IMR-90 (cell line): ENCODE measurements around the gene LILRA6.
"Not testable (repeated sequence)": the region's sequence is repeated elsewhere in the genome, so short reads cannot be mapped to it uniquely, and the experiment has no call there.

Experiments
- BHLHE40 ChIP-seq: fragments of 150-350 bp; IDR thresholded peaks from 2 replicates; pipeline ENCODE4 v1.6.1; 2016; ENCODE audit warnings: mild to moderate bottlenecking, low read depth, low read length
- CEBPB ChIP-seq: IDR thresholded peaks from 2 replicates; pipeline ENCODE4 v1.6.1; 2012; ENCODE audit warnings: low read depth, low read length, improper control_type of control experiment
- MAFK ChIP-seq: IDR thresholded peaks from 2 replicates; pipeline ENCODE4 v1.6.1; 2012; ENCODE audit warnings: low read depth, low read length, improper control_type of control experiment
- MAZ ChIP-seq: IDR thresholded peaks from 2 replicates; pipeline ENCODE4 v1.6.1; 2012; ENCODE audit warnings: low read depth, mild to moderate bottlenecking, low read length, improper control_type of control experiment, moderate library complexity, borderline replicate concordance
- MXI1 ChIP-seq: IDR thresholded peaks from 2 replicates; pipeline ENCODE4 v1.6.1; 2012; ENCODE audit warnings: low read depth, mild to moderate bottlenecking, low read length, moderate library complexity, borderline replicate concordance
- POLR2A ChIP-seq: IDR thresholded peaks from 2 replicates; pipeline ENCODE4 v1.6.1; 2012; ENCODE audit warnings: mild to moderate bottlenecking, low read depth, low read length
- RAD21 ChIP-seq: IDR thresholded peaks from 2 replicates; pipeline ENCODE4 v1.6.1; 2012; ENCODE audit warnings: low read length, improper control_type of control experiment
- RCOR1 ChIP-seq: IDR thresholded peaks from 2 replicates; pipeline ENCODE4 v1.6.1; 2012; ENCODE audit warnings: mild to moderate bottlenecking, low read length, improper control_type of control experiment; ENCODE audit not compliant: insufficient replicate concordance
- SMC3 ChIP-seq: fragments of 150-350 bp; IDR thresholded peaks from 2 replicates; pipeline ENCODE4 v1.6.1; 2016; ENCODE audit warnings: low read depth, mild to moderate bottlenecking, antibody characterized with exemption, low read length, moderate library complexity
- TF ChIP-seq, protein P1 (sequence below): conservative IDR thresholded peaks from 2 replicates; pipeline ENCODE4 v1.5.1; 2012; ENCODE audit warnings: mild to moderate bottlenecking, low read depth, low read length, improper control_type of control experiment
- TF ChIP-seq, protein P2 (sequence below): fragments of 150-350 bp; IDR thresholded peaks from 2 replicates; pipeline ENCODE4 v1.6.1; 2017; ENCODE audit warnings: mild to moderate bottlenecking, antibody characterized with exemption, low read length, low read depth

DNA sequence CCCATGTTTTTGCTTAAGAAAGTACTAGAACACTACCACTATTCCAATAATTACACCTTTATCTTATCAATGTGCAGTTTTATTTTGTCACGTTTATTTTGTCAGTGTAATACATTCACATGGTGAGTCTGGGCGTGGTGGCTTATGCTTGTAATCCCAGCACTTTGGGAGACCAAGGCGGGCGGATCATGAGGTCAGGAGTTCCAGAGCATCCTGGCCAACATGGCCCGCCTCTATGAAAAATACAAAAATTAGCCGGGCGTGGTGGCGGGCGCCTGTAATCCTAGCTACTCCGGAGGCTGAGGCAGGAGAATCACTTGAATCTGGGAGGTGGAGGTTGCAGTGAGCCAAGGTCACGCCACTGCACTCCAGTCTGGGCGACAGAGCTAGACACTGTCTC is 48.1 kb downstream of the LILRA6 start:
- TF ChIP-seq, protein P1, sequence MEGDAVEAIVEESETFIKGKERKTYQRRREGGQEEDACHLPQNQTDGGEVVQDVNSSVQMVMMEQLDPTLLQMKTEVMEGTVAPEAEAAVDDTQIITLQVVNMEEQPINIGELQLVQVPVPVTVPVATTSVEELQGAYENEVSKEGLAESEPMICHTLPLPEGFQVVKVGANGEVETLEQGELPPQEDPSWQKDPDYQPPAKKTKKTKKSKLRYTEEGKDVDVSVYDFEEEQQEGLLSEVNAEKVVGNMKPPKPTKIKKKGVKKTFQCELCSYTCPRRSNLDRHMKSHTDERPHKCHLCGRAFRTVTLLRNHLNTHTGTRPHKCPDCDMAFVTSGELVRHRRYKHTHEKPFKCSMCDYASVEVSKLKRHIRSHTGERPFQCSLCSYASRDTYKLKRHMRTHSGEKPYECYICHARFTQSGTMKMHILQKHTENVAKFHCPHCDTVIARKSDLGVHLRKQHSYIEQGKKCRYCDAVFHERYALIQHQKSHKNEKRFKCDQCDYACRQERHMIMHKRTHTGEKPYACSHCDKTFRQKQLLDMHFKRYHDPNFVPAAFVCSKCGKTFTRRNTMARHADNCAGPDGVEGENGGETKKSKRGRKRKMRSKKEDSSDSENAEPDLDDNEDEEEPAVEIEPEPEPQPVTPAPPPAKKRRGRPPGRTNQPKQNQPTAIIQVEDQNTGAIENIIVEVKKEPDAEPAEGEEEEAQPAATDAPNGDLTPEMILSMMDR: not testable (repeated sequence)
- TF ChIP-seq SMC3, MXI1, RAD21, BHLHE40, MAFK, POLR2A, CEBPB, RCOR1, MAZ: not testable (repeated sequence)
- TF ChIP-seq, protein P2, sequence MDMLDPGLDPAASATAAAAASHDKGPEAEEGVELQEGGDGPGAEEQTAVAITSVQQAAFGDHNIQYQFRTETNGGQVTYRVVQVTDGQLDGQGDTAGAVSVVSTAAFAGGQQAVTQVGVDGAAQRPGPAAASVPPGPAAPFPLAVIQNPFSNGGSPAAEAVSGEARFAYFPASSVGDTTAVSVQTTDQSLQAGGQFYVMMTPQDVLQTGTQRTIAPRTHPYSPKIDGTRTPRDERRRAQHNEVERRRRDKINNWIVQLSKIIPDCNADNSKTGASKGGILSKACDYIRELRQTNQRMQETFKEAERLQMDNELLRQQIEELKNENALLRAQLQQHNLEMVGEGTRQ: not testable (repeated sequence)
